Amniotic stem cell (primary cell): ENCODE measurements around the gene EGR2.
"Not testable (repeated sequence)": the region's sequence is repeated elsewhere in the genome, so short reads cannot be mapped to it uniquely, and the experiment has no call there.

ENCODE experiments used
- DNase-seq: peaks from one replicate; lab custom pipeline; 2025; lab: John Stamatoyannopoulos, UW

The EGR2 gene

GRCh38 chr10:62792261-62792660 is 23.9 kb downstream of the EGR2 start:
- no peak for DNase-seq

- no peak for DNase-seq
These were observed 25.6 kb downstream of the EGR2 start for GRCh38 chr10:62790571-62790970.

- no peak for DNase-seq
These were observed 26.1 kb downstream of the EGR2 start for GRCh38 chr10:62790019-62790555.

GRCh38 chr10:62788861-62789467 is 27.2 kb downstream of the EGR2 start:
- no peak for DNase-seq

- not testable (repeated sequence) for DNase-seq
These were observed 27.9 kb downstream of the EGR2 start for GRCh38 chr10:62788285-62788684.

GRCh38 chr10:62784537-62784936 is 31.6 kb downstream of the EGR2 start:
- DNase-seq, result not testable (repeated sequence)

GRCh38 chr10:62779487-62780248 is 36.5 kb downstream of the EGR2 start:
- DNase-seq, result no peak

GRCh38 chr10:62778125-62778524 is 38.0 kb downstream of the EGR2 start:
- DNase-seq, result no peak

GRCh38 chr10:62772186-62772974 is 43.8 kb downstream of the EGR2 start:
- DNase-seq, result no peak

- DNase-seq, result no peak
These were observed 46.5 kb downstream of the EGR2 start for GRCh38 chr10:62769574-62770242.

GRCh38 chr10:62766386-62766785 is 49.8 kb downstream of the EGR2 start:
- DNase-seq, result no peak

- DNase-seq, result no peak
These were observed 50.4 kb downstream of the EGR2 start for GRCh38 chr10:62765726-62766125.

GRCh38 chr10:62764011-62764410 is 52.2 kb downstream of the EGR2 start:
- no peak for DNase-seq

- no peak for DNase-seq
These were observed 53.0 kb downstream of the EGR2 start for GRCh38 chr10:62763155-62763554.
